Activated CD8-positive, alpha-beta memory T cell treated with anti-CD3 and anti-CD28 coated beads, Interleukin-2, amount 50 U/mL, for 1 hour (primary cell): ENCODE data around the gene TAC1.
"Not testable (repeated sequence)": the region's sequence is repeated elsewhere in the genome, so short reads cannot be mapped to it uniquely, and the experiment has no call there.

ENCODE experiments used
- DNase-seq: peaks from one replicate; pipeline ENCODE4 v3.0.0-alpha.2; 2020; ENCODE audit errors: extremely low read depth

The TAC1 gene

GRCh38 chr7:97731736-97732564, at the start of gene TAC1:
TSS of gene TAC1 (plus strand) at chr7:97732086. CDS start at chr7:97732613, 527 bp downstream.
- no peak for DNase-seq

DNA sequence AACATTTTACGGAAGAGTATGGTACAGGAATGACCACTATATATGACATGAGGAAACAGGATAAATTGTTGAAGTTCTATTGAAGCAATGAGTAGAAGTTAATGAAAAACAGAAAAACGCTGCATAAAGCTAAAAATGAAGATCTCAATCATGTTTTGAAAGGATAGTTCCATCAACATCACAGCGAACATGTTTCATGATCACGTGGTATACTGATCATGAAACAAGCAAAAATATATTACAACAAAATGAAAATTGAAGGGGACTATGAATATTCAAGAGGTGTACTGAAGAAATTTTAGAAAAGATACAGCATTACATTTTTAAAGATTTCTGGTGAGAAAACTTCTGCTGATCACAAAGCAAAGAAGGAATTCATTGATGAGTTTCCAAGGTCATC, 45.9 kb upstream of the TAC1 start:
- no peak for DNase-seq

DNA sequence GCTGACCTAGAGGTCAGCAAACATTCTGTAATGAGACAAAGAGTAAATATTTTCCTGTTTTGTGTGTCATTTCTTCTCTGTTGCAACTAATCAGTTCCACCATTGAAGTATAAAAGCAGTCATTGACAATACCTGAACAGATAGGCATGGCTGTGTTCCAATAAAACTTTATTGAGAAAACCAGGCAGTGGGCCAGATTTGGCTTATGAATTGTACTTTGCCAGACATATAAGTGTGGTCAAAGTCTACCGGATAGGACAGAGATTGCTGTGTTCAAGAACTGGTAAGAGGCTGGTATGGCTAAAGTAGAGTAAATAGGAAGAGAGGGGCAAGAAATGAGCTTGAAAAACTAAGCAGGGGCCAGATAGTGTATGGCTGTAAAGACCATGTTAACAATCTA, 38.3 kb upstream of the TAC1 start:
- no peak for DNase-seq

DNA sequence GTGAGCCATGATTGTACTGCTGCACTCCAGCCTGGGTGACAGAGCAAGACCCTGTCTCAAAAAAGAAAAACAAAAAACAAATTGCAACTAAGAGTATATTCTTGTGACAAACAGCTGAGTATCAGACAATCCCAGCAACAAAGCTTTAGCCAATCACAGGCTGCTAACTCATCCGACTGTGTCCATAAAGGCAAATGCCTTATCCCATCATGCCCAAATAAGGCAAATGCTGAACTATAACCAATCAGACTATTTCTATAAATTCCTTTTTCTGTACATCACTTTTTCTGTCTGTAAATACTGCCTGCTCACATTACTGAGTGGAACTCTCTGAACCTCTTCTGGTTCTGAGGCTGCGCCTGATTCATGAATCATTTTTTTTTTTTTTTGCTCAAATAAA, 37.5 kb upstream of the TAC1 start:
- no peak for DNase-seq

- no peak for DNase-seq
Observed at GRCh38 chr7:97697396-97697795, 34.5 kb upstream of the TAC1 start.

DNA sequence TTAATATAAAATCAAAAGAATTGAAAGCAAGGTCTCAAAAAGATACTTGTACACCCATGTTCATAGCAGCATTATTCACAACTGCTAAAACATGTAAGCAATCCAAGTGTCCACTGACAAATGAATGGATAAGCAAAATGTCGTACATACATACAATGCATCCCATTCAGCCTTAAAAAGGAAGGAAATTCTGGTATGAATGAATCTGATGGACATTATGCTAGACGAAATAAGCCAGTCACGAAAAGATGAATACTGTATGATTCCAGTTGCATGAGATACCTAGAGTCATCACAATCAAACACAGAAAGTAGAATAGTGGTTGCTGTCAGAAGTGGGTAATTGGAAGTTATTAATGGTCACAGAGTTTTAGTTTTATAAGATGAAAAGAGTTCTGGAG, 9.5 kb upstream of the TAC1 start:
- DNase-seq, result no peak

DNA sequence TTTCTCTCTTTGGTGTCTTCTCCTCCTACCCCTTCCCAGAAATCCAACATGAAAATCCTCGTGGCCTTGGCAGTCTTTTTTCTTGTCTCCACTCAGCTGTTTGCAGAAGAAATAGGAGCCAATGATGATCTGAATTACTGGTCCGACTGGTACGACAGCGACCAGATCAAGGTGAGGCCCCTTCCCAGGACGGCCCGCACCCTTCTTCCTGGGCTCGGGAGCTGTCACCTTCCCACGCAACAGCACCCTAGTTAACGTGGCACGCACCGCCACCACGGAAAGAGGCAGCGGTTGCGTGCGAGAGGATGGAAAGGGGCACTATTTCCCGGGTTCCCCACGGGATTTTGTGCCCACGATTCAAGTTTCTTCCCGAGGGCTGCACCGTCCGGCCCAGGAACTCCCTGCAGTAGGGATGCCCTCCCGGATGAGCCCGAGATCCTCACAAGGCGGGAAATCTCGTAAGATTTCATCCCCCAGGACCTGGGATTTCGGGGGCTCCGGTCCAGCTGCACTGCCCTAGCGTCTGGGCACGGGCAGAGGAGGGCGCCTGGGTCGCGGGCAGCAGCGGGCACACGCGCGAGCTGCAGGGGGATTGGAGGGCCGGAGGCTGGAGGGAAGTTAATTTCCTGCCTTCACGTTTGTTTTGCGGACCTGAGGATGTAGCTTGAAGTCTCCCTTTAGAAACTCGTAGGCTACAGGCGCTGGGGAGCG, 834 bp downstream of the TAC1 start:
- DNase-seq, result no peak

DNA sequence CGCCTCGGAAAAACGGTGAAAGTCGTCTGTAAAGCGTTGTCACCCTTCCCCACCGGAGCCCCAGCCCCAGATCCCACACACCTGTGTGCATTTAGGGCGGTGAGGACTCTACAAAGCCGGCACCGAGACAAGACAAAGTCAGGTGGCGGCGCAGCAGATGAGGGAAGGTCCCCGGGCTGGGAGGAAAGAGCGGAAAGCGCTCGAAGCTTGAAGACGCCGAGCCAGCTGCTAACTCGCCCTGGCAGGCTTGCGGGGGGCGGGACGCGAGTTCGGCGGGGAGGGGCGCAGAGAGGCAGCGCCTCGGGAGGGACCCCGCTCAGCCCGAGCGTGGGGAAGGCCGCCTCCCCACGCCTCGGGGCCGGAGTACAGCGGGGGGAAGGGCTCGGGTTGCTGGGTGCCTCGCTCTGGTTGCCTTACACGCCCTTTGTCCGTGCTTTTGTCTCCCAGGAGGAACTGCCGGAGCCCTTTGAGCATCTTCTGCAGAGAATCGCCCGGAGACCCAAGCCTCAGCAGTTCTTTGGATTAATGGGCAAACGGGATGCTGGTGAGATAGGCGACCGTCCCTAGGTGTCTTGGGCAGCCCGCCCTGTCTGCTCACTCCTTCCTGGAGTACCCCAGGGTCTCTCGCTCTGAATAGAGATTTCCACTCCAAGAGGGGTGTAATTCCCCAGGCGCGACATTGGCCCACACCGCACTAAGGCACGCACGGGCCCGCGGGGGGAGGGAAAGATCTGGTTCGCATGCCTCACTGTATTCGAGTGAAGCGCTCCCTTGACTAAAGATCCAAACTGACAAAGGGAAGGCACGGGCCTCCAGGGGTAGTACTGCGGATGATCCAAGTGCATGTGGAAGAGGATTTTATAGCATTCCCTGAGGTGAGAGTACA, 1.6 kb downstream of the TAC1 start:
- no peak for DNase-seq

DNA sequence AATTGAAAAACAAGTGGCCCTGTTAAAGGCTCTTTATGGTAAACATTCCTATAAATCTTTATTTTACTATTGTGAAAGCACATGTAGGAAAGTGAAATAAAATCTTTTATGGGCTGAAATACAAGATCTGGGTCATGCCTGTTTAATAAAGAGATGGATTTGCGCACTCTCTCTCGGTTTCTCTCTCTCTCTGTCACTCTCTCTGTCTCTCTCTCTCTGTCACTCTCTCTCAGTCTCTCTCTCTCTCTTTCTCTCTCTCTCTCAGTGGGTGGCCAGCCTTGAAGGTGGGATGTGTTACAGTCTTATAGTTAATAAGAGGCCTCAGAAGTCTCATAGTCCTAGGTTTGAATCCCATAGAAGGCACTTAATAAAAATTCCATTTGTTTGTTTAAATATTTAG, 2.4 kb downstream of the TAC1 start:
- DNase-seq, result no peak

GRCh38 chr7:97735075-97735474, 3.2 kb downstream of the TAC1 start:
- no peak for DNase-seq

- DNase-seq, result no peak
Observed at GRCh38 chr7:97748482-97748881, 16.6 kb downstream of the TAC1 start.

DNA sequence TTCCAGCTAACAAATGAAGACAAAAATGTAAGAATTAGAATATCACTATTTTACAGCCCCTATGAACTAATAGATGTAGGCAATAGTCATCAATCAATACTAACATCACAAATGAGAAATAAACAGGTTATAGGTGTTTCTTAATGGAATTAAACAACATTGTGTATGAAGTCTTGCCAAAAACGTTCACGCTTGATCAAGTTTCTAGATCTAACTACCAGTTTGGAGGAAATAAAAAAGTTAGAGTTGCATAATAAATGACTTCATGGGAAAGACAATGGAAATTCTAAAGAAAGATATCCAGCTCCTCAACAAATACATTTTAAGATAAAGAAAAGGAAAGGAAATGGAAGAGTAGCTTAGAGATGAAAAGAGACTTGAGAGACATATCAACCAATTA, 19.7 kb downstream of the TAC1 start:
- DNase-seq, result no peak

DNA sequence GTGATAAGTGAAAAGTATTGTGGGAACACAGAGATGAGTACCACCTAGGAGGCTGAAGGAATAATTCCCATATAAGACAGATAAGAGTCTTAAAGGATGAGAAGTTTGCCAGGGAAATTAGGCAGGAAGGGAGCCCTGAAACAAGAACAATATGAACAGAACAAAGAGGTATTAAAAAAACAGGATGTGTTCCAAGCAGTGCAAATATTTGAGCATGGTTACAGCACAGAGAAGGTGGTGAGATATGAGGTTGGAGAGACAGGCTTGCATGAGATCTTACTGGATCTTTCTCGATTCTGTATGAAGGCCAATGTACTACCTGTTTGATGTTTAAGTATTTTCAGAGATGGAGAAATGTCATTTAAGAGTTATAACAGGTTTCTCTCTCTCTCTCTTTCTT, 20.3 kb downstream of the TAC1 start:
- no peak for DNase-seq

- DNase-seq, result no peak
Observed at GRCh38 chr7:97757824-97758223, 25.9 kb downstream of the TAC1 start.

DNA sequence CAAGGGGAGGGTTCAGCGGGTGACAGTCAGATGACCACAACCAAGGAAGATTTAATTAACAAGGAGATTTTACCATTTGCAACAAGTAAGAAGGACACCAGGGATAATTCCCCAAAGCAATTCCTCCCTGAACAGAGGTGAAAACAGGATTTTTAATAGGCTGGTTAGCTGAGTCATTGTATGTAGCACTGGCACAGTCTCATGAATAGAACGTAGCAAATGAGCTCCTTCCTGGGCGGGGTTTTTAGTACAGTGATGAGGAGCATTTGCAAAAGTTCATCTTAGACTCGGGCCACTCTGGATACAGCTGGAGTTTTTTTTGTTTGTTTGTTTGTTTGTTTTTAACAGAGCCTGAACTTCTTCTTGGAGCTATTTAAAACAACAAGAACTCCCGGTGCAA, 39.0 kb downstream of the TAC1 start:
- DNase-seq, result no peak

- DNase-seq, result no peak
Observed at GRCh38 chr7:97771576-97771975, 39.7 kb downstream of the TAC1 start.

DNA sequence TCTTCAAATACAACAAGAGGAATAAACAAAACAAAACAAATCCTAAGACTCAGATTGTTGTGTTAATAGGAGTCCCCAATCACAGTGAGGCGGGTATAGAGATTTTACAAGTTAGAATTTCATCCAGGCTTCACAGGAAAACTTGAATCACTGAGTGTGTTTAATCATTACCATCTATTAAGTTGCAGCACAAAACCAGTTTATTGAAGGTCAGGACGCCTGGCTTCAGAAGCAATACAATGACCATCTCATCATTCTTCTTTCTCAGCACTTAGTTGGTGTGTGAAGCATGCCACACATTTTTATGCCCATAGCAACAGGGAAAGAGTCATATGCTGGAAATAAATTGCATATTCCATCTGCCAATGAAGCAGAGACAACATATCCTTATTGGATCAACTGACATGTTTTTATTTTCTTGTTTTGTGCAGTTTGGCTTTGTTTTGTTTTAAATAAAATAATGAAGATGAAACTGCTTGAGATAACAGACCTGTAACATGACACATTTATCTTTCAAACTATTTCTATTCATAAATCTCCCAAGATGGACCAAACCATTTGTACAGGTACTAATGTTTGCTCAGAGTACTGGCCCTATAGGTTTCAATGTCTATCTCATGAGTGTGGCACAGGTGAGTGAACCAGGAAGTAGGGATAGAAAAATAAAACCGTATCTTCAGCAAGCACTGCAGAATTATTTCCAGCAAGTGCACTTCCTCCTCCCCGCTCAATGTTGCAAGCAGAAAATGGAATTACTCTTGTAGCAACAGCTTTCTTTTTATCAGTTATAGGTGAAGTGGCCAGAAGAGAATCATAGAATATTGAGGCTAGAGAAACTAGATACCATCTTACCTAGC, 40.4 kb downstream of the TAC1 start:
- no peak for DNase-seq

GRCh38 chr7:97786398-97786797, 54.5 kb downstream of the TAC1 start:
- not testable (repeated sequence) for DNase-seq
